Right atrium auricular region (tissue), 2 donors: ENCODE measurements around the gene B4GALT4. TPM values are rescaled to one million over a fixed set of nuclear protein-coding genes. Genes with fewer than 3 reads are reported as not detected.
A peak's percentile ranks its signal among the peaks of the same experiment; 100 is the strongest.

Source experiments
- DNase-seq: peaks from one replicate; pipeline ENCODE4 v3.0.0-alpha.2; 2019; ENCODE audit warnings: low spot score
- H3K27ac ChIP-seq, 2 donors: fragments of 200-600 bp; sonication (generic); 1 replicate in 1 of 2; 2 replicates in 1 of 2; pipeline ENCODE4 v1.5.1; 2016 to 2019
- H3K27me3 ChIP-seq, 2 donors: fragments of 200-600 bp; sonication (generic); one replicate each; pipeline versions ENCODE4 v1.5.1 to v1.6.0; 2017 to 2019
- H3K36me3 ChIP-seq: fragments of 200-600 bp; sonication (generic); one replicate; pipeline ENCODE4 v1.5.1; 2016
- H3K4me1 ChIP-seq, 2 donors: fragments of 200-600 bp; sonication (generic); one replicate each; pipeline versions ENCODE4 v1.5.1 to v1.6.0; 2017 to 2019
- H3K4me3 ChIP-seq, 2 donors: fragments of 200-600 bp; sonication (generic); 1 replicate in 1 of 2; 2 replicates in 1 of 2; pipeline ENCODE4 v1.5.1; 2017 to 2019; ENCODE audit warnings: mild to moderate bottlenecking in 1 of 2, moderate library complexity in 1 of 2
- H3K9me3 ChIP-seq, 2 donors: fragments of 200-600 bp; sonication (generic); one replicate each; pipeline ENCODE4 v1.5.1; 2019
- CTCF ChIP-seq, 2 donors: fragments of 200-600 bp; sonication (generic); IDR thresholded peaks; one replicate each; pipeline ENCODE4 v1.5.1; 2019; ENCODE audit warnings: antibody characterized with exemption in 2 of 2
- total RNA-seq, 2 donors: library from RNA; depleted of rRNA; stranded (reverse); fragments of >200 nt; gene quantifications; one replicate each; pipeline ENCODE4 v1.1.0, GENCODE V29; 2016

B4GALT4 gene
- total RNA-seq, 2 donors from 2014 or later: 15.6 to 16.4 TPM

- no peaks in the 10 kb centered on the region for H3K4me1 ChIP-seq
- H3K36me3 ChIP-seq: peaks cover 68% of the 10 kb centered on the region
- no peak overlapping the region for H3K4me3 ChIP-seq
- no peak for DNase-seq
- no peaks in the 10 kb centered on the region for H3K9me3 ChIP-seq
- no peak for TF ChIP-seq CTCF (IDR thresholded peaks at IDR 0.05)
- no peaks in the 10 kb centered on the region for H3K27me3 ChIP-seq
- H3K27ac ChIP-seq: no peak overlapping the region
Measured at GRCh38 chr3:119220198-119220597, 20.5 kb downstream of the B4GALT4 start.

- H3K4me3 ChIP-seq: no peak overlapping the region
- TF ChIP-seq CTCF (IDR thresholded peaks at IDR 0.05): no peak
- H3K9me3 ChIP-seq: no peaks in the 10 kb centered on the region
- no peaks in the 10 kb centered on the region for H3K27me3 ChIP-seq
- peaks cover 76% of the 10 kb centered on the region for H3K36me3 ChIP-seq
- H3K4me1 ChIP-seq: no peaks in the 10 kb centered on the region
- DNase-seq: no peak
- H3K27ac ChIP-seq: no peak overlapping the region
Measured at GRCh38 chr3:119219069-119219468, 21.6 kb downstream of the B4GALT4 start.

- Histone ChIP-seq H3K36me3 (peaks cover 47% of the 10 kb centered on the region), H3K27ac (no peak overlapping the region), H3K27me3 (no peaks in the 10 kb centered on the region), H3K4me3 (no peak overlapping the region), H3K4me1 (peaks cover 0 to 7% of the 10 kb centered on the region in 2 donors), H3K9me3 (no peaks in the 10 kb centered on the region)
- no peak for DNase-seq
- no peak for TF ChIP-seq CTCF (IDR thresholded peaks at IDR 0.05)
Measured at GRCh38 chr3:119211803-119212202, 28.9 kb downstream of the B4GALT4 start.

GRCh38 chr3:119211193-119211592, 29.5 kb downstream of the B4GALT4 start:
- Histone ChIP-seq H3K27me3 (no peaks in the 10 kb centered on the region), H3K4me1 (peaks cover 0 to 12% of the 10 kb centered on the region in 2 donors), H3K9me3 (no peaks in the 10 kb centered on the region), H3K36me3 (peaks cover 43% of the 10 kb centered on the region), H3K4me3 (no peak overlapping the region), H3K27ac (no peak overlapping the region)
- no peak for TF ChIP-seq CTCF (IDR thresholded peaks at IDR 0.05)
- no peak for DNase-seq

- DNase-seq: no peak
- no peak for TF ChIP-seq CTCF (IDR thresholded peaks at IDR 0.05)
- Histone ChIP-seq H3K9me3 (no peaks in the 10 kb centered on the region), H3K27ac (peak overlapping the region; percentile 14 to 22), H3K36me3 (peaks cover 9% of the 10 kb centered on the region), H3K27me3 (no peaks in the 10 kb centered on the region), H3K4me1 (peaks cover 0 to 14% of the 10 kb centered on the region in 2 donors), H3K4me3 (no peak overlapping the region)
Measured at GRCh38 chr3:119207512-119207875, 33.2 kb downstream of the B4GALT4 start.
